ENCODE data around the gene BRSK2. TPM values are rescaled to one million over a fixed set of nuclear protein-coding genes. Genes with fewer than 3 reads are reported as not detected.
"Not testable (repeated sequence)": the region's sequence is repeated elsewhere in the genome, so short reads cannot be mapped to it uniquely, and the experiment has no call there.

The BRSK2 gene
- total and polyA plus RNA-seq, 2 donors (not counting 1 experiment from before 2014, with no cell fraction given), result 0.11 to 0.33 TPM

GRCh38 chr11:1411301-1411700 is 21.6 kb downstream of the BRSK2 start:
- no peak overlapping the region for H3K4me2 ChIP-seq (ENCODE audit: extremely low read depth, insufficient read depth, low read length)
- no peaks in the 10 kb centered on the region for H3K79me2 ChIP-seq (ENCODE audit: control insufficient read depth, insufficient read depth, low read length)
- H3K4me3 ChIP-seq (replicated peaks in 1 of 4; ENCODE audit: control extremely low read depth in 1 of 4, insufficient read depth in 1 of 4, low read depth in 3 of 4, low read length in 4 of 4), result no peak overlapping the region
- H3K9ac ChIP-seq (ENCODE audit: insufficient read depth, low read length), result no peak overlapping the region
- H3K36me3 ChIP-seq (ENCODE audit: control insufficient read depth, insufficient read depth, low read length), result no peaks in the 10 kb centered on the region
- no peak for TF ChIP-seq EZH2 (IDR thresholded peaks at IDR 0.05; ENCODE audit: low read length, missing control alignments)
- DNase-seq (ENCODE audit: low read depth in 2 of 2), result no peak
- no peak overlapping the region for H2AFZ ChIP-seq (ENCODE audit: low read length)
- no peaks in the 10 kb centered on the region for H4K20me1 ChIP-seq (ENCODE audit: control insufficient read depth, extremely low read depth, insufficient read depth, low read length)
- H3K4me1 ChIP-seq (ENCODE audit: control insufficient read depth, extremely low read depth, insufficient read depth, low read length), result no peaks in the 10 kb centered on the region
- H3K9me3 ChIP-seq (ENCODE audit: control insufficient read depth, insufficient read depth, low read depth, low read length), result no peaks in the 10 kb centered on the region
- H3K27me3 ChIP-seq (ENCODE audit: control insufficient read depth, insufficient read depth, low read length), result no peaks in the 10 kb centered on the region
- H3K27ac ChIP-seq (ENCODE audit: insufficient read depth, low read length), result no peak overlapping the region

DNA sequence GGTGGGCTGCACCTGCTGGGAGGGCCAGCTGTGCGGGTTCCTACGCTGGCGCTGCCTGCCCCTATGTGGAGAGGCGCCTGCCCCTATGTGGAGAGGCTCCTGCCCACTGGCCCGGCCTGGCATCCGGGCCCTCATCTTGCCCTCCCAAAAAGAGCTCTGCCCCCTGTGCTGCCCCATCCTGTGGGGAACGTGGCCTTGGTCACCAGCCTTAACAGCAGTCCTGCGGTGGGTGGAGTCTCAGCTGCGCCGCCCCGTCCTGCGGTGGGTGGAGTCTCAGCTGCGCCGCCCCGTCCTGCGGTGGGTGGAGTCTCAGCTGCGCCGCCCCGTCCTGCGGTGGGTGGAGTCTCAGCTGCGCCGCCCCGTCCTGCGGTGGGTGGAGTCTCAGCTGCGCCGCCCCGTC is 22.0 kb downstream of the BRSK2 start:
- H3K4me2 ChIP-seq (ENCODE audit: extremely low read depth, insufficient read depth, low read length); H3K4me3 ChIP-seq (replicated peaks in 1 of 4; ENCODE audit: control extremely low read depth in 1 of 4, insufficient read depth in 1 of 4, low read depth in 3 of 4, low read length in 4 of 4); H3K27me3 ChIP-seq (ENCODE audit: control insufficient read depth, insufficient read depth, low read length); H3K79me2 ChIP-seq (ENCODE audit: control insufficient read depth, insufficient read depth, low read length); H3K27ac ChIP-seq (ENCODE audit: insufficient read depth, low read length); H3K4me1 ChIP-seq (ENCODE audit: control insufficient read depth, extremely low read depth, insufficient read depth, low read length); DNase-seq (ENCODE audit: low read depth in 2 of 2); H3K36me3 ChIP-seq (ENCODE audit: control insufficient read depth, insufficient read depth, low read length); H3K9ac ChIP-seq (ENCODE audit: insufficient read depth, low read length); H4K20me1 ChIP-seq (ENCODE audit: control insufficient read depth, extremely low read depth, insufficient read depth, low read length); H3K9me3 ChIP-seq (ENCODE audit: control insufficient read depth, insufficient read depth, low read depth, low read length); H2AFZ ChIP-seq (ENCODE audit: low read length): not testable (repeated sequence)

DNA sequence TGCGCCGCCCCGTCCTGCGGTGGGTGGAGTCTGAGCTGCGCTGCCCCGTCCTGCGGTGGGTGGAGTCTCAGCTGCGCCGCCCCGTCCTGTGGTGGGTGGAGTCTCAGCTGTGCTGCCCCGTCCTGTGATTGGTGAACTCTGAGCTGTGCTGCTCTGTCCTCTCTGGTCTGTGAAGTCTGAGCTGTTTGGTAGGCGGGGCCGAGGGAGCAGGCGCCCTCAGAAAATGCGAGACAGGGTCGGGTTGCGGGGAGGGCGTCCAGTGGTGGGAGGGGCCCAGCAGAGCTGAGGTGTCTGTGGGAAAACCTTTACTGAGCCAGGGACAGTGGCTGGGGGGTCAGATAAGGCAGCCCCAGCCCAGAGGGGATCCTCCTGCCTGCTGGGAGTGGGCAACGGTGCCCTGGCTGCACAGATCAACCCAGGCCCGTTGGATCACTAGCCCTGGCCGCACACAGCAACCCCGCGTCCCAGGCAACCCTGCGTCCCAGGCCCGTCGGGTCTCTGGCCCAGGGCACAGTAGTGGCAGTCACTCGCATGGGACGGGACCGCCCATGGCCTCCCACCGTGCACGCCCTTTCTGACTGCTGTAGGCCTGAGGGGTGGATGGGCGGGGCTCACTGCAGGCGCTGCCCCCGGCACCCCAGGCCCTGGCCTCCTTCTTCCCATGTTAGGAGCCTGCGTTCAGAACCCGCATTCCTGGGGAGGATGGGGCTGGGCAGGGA is 22.8 kb downstream of the BRSK2 start:
- no peaks in the 10 kb centered on the region for H4K20me1 ChIP-seq (ENCODE audit: control insufficient read depth, extremely low read depth, insufficient read depth, low read length)
- no peaks in the 10 kb centered on the region for H3K27me3 ChIP-seq (ENCODE audit: control insufficient read depth, insufficient read depth, low read length)
- no peak overlapping the region for H3K9ac ChIP-seq (ENCODE audit: insufficient read depth, low read length)
- H3K9me3 ChIP-seq (ENCODE audit: control insufficient read depth, insufficient read depth, low read depth, low read length), result no peaks in the 10 kb centered on the region
- no peak overlapping the region for H3K4me3 ChIP-seq (replicated peaks in 1 of 4; ENCODE audit: control extremely low read depth in 1 of 4, insufficient read depth in 1 of 4, low read depth in 3 of 4, low read length in 4 of 4)
- no peak for DNase-seq (ENCODE audit: low read depth in 2 of 2)
- H3K27ac ChIP-seq (ENCODE audit: insufficient read depth, low read length), result no peak overlapping the region
- H3K4me2 ChIP-seq (ENCODE audit: extremely low read depth, insufficient read depth, low read length), result no peak overlapping the region
- H3K4me1 ChIP-seq (ENCODE audit: control insufficient read depth, extremely low read depth, insufficient read depth, low read length), result no peaks in the 10 kb centered on the region
- no peak overlapping the region for H2AFZ ChIP-seq (ENCODE audit: low read length)
- no peaks in the 10 kb centered on the region for H3K36me3 ChIP-seq (ENCODE audit: control insufficient read depth, insufficient read depth, low read length)
- no peak for TF ChIP-seq EZH2 (IDR thresholded peaks at IDR 0.05; ENCODE audit: low read length, missing control alignments)
- no peaks in the 10 kb centered on the region for H3K79me2 ChIP-seq (ENCODE audit: control insufficient read depth, insufficient read depth, low read length)

- TF ChIP-seq CTCF (conservative IDR thresholded peaks at IDR 0.05 in 1 of 2, IDR thresholded peaks at IDR 0.05 in 1 of 2; ENCODE audit: low read depth in 1 of 2, low read length in 2 of 2), result no peak
- TF ChIP-seq EZH2 (IDR thresholded peaks at IDR 0.05; ENCODE audit: low read length, missing control alignments), result no peak
- H3K79me2 ChIP-seq (ENCODE audit: control insufficient read depth, insufficient read depth, low read length), result no peaks in the 10 kb centered on the region
- no peaks in the 10 kb centered on the region for H3K36me3 ChIP-seq (ENCODE audit: control insufficient read depth, insufficient read depth, low read length)
- H4K20me1 ChIP-seq (ENCODE audit: control insufficient read depth, extremely low read depth, insufficient read depth, low read length), result no peaks in the 10 kb centered on the region
- H3K27me3 ChIP-seq (ENCODE audit: control insufficient read depth, insufficient read depth, low read length), result no peaks in the 10 kb centered on the region
- H3K27ac ChIP-seq (ENCODE audit: insufficient read depth, low read length), result no peak overlapping the region
- no peaks in the 10 kb centered on the region for H3K9me3 ChIP-seq (ENCODE audit: control insufficient read depth, insufficient read depth, low read depth, low read length)
- H3K9ac ChIP-seq (ENCODE audit: insufficient read depth, low read length), result no peak overlapping the region
- H3K4me1 ChIP-seq (ENCODE audit: control insufficient read depth, extremely low read depth, insufficient read depth, low read length), result no peaks in the 10 kb centered on the region
- no peak overlapping the region for H3K4me2 ChIP-seq (ENCODE audit: extremely low read depth, insufficient read depth, low read length)
- no peak for DNase-seq (ENCODE audit: low read depth in 2 of 2)
- no peak overlapping the region for H3K4me3 ChIP-seq (replicated peaks in 1 of 4; ENCODE audit: control extremely low read depth in 1 of 4, insufficient read depth in 1 of 4, low read depth in 3 of 4, low read length in 4 of 4)
- no peak overlapping the region for H2AFZ ChIP-seq (ENCODE audit: low read length)
Measured at GRCh38 chr11:1414650-1415049, 24.9 kb downstream of the BRSK2 start.
